ENCODE results near the gene RBM33.

RBM33 gene

DNA sequence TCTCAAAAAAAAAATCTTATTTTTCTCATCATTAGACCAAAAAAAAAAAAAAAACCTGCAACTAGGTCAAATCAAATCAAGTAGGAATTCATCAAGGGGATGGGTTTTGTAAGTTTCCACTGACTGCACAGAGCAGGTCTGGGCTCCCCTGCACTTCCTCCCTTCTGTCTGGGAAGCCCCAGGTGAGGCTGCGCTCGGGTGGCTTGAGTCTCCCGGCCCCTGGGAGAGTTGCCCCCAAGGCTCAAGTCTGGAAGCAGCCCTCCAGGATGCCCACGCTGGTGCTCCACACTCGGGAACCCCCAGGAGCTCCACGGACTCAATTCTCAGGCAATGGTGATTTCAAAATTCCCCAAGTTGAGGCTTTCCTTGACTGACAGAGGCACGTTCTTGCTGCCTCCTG, 41.7 kb upstream of the RBM33 start:
- Histone ChIP-seq H3K36me3 (ENCODE audit: low read depth) (no peaks in the 10 kb centered on the region), H3K4me1 (ENCODE audit: insufficient read depth, poor library complexity, severe bottlenecking) (peaks cover 6% of the 10 kb centered on the region), H3K9me3 (ENCODE audit: severe bottlenecking) (peaks cover 2% of the 10 kb centered on the region), H3K27me3 (ENCODE audit: insufficient read depth, poor library complexity, severe bottlenecking) (no peaks in the 10 kb centered on the region), H3K4me3 (ENCODE audit: severe bottlenecking) (no peak overlapping the region), H3K27ac (ENCODE audit: poor library complexity, severe bottlenecking) (no peak overlapping the region)
- TF ChIP-seq, protein P1, sequence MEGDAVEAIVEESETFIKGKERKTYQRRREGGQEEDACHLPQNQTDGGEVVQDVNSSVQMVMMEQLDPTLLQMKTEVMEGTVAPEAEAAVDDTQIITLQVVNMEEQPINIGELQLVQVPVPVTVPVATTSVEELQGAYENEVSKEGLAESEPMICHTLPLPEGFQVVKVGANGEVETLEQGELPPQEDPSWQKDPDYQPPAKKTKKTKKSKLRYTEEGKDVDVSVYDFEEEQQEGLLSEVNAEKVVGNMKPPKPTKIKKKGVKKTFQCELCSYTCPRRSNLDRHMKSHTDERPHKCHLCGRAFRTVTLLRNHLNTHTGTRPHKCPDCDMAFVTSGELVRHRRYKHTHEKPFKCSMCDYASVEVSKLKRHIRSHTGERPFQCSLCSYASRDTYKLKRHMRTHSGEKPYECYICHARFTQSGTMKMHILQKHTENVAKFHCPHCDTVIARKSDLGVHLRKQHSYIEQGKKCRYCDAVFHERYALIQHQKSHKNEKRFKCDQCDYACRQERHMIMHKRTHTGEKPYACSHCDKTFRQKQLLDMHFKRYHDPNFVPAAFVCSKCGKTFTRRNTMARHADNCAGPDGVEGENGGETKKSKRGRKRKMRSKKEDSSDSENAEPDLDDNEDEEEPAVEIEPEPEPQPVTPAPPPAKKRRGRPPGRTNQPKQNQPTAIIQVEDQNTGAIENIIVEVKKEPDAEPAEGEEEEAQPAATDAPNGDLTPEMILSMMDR (IDR thresholded peaks at IDR 0.05; ENCODE audit: poor library complexity, severe bottlenecking) = no peak
- ATAC-seq (ENCODE audit: low read depth) (no peak), DNase-seq (ENCODE audit: low spot score) (no peak)

DNA sequence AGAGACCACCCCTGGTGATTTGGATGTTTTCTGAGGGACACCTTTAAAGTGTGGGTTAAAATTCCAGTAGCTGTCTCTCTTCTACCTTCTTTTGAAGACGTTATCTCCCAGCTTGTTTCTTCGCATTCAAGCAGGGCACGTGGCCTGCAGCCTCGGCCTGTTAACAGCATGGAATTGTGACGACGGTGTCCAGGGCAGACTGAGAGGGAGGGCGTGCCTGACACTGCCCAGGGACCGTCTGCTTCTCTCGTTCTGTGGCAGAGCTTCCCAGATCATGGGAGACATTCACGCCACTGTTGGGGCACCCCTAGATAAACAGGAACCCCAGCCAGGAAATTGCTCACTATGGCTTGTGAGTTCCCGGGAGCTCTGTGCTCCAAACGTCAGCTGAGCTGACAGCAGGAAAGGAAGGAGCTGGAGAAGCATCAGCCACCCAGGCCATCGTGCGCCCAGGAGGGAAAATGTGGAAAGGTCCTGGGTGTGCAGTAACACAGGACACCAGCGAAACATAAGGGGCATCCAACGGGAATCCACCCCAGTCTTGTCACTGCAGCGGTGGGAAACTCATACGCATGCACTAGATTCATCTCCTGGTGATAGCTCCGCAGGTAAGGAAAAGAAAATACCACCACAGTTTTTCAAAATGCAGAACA, 41.1 kb upstream of the RBM33 start:
- Histone ChIP-seq H3K4me3 (ENCODE audit: severe bottlenecking) (no peak overlapping the region), H3K27me3 (ENCODE audit: insufficient read depth, poor library complexity, severe bottlenecking) (no peaks in the 10 kb centered on the region), H3K27ac (ENCODE audit: poor library complexity, severe bottlenecking) (no peak overlapping the region), H3K36me3 (ENCODE audit: low read depth) (no peaks in the 10 kb centered on the region), H3K9me3 (ENCODE audit: severe bottlenecking) (no peaks in the 10 kb centered on the region), H3K4me1 (ENCODE audit: insufficient read depth, poor library complexity, severe bottlenecking) (no peaks in the 10 kb centered on the region)
- no peak for ATAC-seq (ENCODE audit: low read depth)
- TF ChIP-seq, protein P1 (IDR thresholded peaks at IDR 0.05; ENCODE audit: poor library complexity, severe bottlenecking) = no peak
- no peak for DNase-seq (ENCODE audit: low spot score)

DNA sequence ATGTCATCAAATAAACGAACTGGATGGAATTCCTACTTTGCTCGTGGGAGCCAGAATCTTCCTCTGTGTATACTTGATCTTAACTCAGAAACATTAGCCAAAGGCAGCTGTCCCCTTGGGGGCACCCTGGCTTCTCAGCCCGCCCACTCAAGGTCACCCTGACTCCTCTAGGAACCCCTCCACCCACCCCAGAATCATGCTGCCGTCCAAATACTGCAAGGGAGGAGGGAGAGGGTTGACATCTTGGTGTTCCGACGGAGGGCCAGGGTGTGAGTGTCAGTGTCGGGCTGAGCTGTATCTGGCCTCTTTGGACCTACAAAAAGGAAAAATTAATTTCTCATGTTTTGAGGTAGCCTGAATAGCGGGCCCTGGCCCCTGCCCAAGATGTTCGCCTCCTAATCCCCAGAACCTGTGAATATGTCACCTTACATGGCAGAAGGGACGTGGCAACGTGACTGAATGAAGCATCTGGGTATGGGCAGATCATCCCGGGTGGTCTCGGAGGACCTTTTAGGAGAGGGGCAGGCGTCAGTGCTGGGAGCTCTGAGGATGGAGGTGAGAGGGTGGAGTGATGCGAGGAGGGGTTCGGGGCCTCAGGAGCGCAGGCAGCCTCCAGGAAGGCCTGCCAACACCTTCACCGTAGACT, 40.5 kb upstream of the RBM33 start:
- TF ChIP-seq, protein P1 (IDR thresholded peaks at IDR 0.05; ENCODE audit: poor library complexity, severe bottlenecking) = no peak
- no peaks in the 10 kb centered on the region for H3K4me1 ChIP-seq (ENCODE audit: insufficient read depth, poor library complexity, severe bottlenecking)
- DNase-seq (ENCODE audit: low spot score) (no peak), ATAC-seq (ENCODE audit: low read depth) (no peak)
- no peaks in the 10 kb centered on the region for H3K27me3 ChIP-seq (ENCODE audit: insufficient read depth, poor library complexity, severe bottlenecking)
- H3K9me3 ChIP-seq (ENCODE audit: severe bottlenecking) = no peaks in the 10 kb centered on the region
- no peak overlapping the region for H3K27ac ChIP-seq (ENCODE audit: poor library complexity, severe bottlenecking)
- no peak overlapping the region for H3K4me3 ChIP-seq (ENCODE audit: severe bottlenecking)
- H3K36me3 ChIP-seq (ENCODE audit: low read depth) = no peaks in the 10 kb centered on the region

- TF ChIP-seq, protein P1 (IDR thresholded peaks at IDR 0.05; ENCODE audit: poor library complexity, severe bottlenecking) = no peak
- no peak overlapping the region for H3K27ac ChIP-seq (ENCODE audit: poor library complexity, severe bottlenecking)
- H3K36me3 ChIP-seq (ENCODE audit: low read depth) = no peaks in the 10 kb centered on the region
- H3K9me3 ChIP-seq (ENCODE audit: severe bottlenecking) = no peaks in the 10 kb centered on the region
- H3K27me3 ChIP-seq (ENCODE audit: insufficient read depth, poor library complexity, severe bottlenecking) = no peaks in the 10 kb centered on the region
- DNase-seq (ENCODE audit: low spot score) = no peak
- ATAC-seq (ENCODE audit: low read depth) = no peak
- no peak overlapping the region for H3K4me3 ChIP-seq (ENCODE audit: severe bottlenecking)
- no peaks in the 10 kb centered on the region for H3K4me1 ChIP-seq (ENCODE audit: insufficient read depth, poor library complexity, severe bottlenecking)
These were observed 39.9 kb upstream of the RBM33 start for GRCh38 chr7:155604504-155604997.

GRCh38 chr7:155609185-155609584, 35.3 kb upstream of the RBM33 start:
- Histone ChIP-seq H3K9me3 (ENCODE audit: severe bottlenecking) (no peaks in the 10 kb centered on the region), H3K27me3 (ENCODE audit: insufficient read depth, poor library complexity, severe bottlenecking) (no peaks in the 10 kb centered on the region), H3K36me3 (ENCODE audit: low read depth) (no peaks in the 10 kb centered on the region), H3K4me1 (ENCODE audit: insufficient read depth, poor library complexity, severe bottlenecking) (no peaks in the 10 kb centered on the region), H3K27ac (ENCODE audit: poor library complexity, severe bottlenecking) (no peak overlapping the region), H3K4me3 (ENCODE audit: severe bottlenecking) (no peak overlapping the region)
- TF ChIP-seq, protein P1 (IDR thresholded peaks at IDR 0.05; ENCODE audit: poor library complexity, severe bottlenecking) = no peak
- ATAC-seq (ENCODE audit: low read depth) (no peak), DNase-seq (ENCODE audit: low spot score) (no peak)
